DMS53 treated with DMSO at 0.1 percent for 48 hours (cell line): ENCODE measurements around the gene CPLX1.
"Not testable (repeated sequence)": the region's sequence is repeated elsewhere in the genome, so short reads cannot be mapped to it uniquely, and the experiment has no call there.

Experiments
- DNase-seq: peaks from one replicate; lab custom pipeline; 2025; ENCODE audit not compliant: unreplicated experiment; lab: John Stamatoyannopoulos, UW

The CPLX1 gene

GRCh38 chr4:821631-822030, 4.3 kb downstream of the CPLX1 start:
- DNase-seq, result no peak

DNA sequence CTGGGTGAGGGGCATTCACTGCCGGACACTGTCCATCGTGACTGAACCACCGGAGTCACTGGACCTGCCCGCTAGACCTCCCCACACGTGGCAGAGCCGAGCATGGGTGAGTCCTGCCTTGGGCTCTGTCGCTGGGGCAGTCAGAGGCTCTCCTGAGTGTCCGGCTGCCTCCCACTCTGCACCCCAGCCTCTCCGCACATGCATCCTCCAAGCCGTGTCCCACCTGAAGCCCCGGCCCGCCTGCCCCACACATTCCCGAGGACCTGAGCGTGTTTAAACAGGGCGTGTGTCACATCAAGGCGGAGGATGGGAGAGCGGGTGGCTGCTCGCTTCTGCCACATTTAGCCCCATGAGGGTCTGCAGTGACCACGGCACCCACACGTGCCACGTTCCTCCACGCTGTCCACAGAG, 4.7 kb downstream of the CPLX1 start:
- no peak for DNase-seq

GRCh38 chr4:820230-821172, 5.4 kb downstream of the CPLX1 start:
- no peak for DNase-seq

DNA sequence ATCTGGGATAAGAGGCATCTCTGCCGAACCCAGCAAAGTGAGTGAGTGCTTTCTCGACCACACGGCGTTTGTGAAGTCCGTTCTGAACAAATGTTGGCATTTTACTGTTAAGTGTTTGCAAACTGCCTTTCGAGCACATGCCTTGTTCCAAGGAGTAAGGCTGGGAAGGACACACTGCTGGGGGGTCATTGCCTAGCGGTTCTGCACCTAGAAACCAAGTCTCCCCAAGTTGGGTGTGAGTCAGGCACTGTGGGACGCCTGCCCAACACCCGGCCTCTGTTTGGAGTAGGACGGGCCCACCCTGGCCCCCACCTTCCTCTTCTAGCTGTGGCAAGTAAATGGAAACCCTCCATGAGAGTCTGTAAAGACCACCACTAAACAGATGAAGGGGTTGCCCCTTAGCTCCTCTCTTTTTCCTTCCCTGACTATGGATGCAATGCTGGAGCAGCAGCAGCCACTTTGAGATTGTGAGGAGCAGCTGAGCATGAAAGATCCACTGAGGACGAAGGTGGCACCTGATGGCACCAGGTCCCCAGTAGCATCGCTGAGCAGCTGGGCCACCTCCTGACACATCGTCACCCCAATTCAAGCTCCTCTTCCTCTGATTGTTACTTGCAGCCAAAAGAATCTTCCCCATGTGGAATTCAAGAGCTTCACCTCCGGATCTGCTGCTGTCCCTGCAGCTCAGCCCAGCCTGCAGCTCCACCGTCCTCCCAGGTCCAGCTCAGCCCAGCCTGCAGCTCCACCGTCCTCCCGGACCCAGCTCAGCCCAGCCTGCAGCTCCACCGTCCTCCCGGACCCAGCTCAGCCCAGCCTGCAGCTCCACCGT, 6.3 kb downstream of the CPLX1 start:
- no peak for DNase-seq

- DNase-seq, result no peak
These were observed 7.6 kb downstream of the CPLX1 start for GRCh38 chr4:818106-818921.

- DNase-seq, result no peak
These were observed 10.3 kb downstream of the CPLX1 start for GRCh38 chr4:815464-816146.

DNA sequence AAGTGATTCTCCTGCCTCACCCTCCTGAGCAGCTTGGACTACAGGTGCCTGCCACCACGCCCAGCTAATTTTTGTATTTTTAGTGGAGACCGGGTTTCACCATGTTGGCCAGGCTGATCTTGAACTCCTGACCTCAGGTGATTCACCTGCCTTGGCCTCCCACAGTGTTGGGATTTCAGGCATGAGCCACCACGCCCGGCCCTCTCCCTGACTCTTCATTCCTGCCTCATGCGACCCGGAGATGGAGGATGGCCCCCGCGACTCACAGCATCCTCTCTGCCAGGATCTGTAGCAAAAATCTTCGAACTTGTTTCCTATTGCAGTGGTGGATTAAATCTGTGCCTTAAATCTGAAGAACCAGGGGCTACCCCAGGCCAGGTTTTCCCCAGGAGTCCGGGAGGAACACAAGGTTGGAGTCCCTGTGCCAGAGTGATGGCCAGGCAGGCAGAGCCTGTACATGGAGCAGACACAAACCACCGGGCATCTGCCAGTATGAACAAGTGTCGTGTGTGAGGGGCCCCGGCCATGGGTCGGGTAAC, 11.5 kb downstream of the CPLX1 start:
- DNase-seq, result no peak

- DNase-seq, result no peak
These were observed 12.0 kb downstream of the CPLX1 start for GRCh38 chr4:813900-814299.

- no peak for DNase-seq
These were observed 16.9 kb downstream of the CPLX1 start for GRCh38 chr4:808860-809570.

DNA sequence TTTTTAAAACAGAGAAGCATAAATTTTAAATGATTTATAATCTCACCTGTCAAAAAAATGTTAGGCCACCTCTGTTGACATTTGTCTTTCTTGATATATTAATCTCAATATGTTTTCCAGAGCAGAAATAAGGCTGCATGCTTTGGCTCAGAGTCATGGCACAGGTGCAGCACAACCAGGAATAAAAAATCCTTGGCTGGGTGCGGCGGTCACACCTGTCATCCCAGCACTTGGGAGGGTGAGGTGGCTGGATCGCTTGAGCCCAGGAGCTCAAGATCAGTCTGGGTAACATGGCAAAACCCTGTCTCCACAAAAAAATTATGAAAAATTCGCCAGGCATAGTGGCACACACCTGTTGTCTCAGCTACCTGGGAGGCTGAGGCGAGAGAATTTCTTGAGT, 18.1 kb downstream of the CPLX1 start:
- DNase-seq, result no peak

DNA sequence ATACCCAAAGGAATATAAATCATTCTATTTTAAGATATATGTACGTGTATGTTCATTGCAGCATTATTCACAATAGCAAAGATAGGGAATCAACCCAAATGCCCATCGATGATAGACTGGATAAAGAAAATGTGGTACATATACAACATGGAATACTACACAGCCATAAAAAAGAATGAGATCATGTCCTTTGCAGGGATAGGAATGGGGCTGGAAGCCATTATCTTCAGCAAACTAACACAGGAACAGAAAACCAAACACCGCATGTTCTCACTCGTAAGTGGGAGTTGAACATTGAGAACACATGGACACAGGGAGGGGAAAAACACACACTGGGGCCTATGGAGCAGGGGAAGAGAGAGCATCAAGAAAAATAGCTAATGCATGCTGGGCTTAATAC, 18.9 kb downstream of the CPLX1 start:
- not testable (repeated sequence) for DNase-seq

DNA sequence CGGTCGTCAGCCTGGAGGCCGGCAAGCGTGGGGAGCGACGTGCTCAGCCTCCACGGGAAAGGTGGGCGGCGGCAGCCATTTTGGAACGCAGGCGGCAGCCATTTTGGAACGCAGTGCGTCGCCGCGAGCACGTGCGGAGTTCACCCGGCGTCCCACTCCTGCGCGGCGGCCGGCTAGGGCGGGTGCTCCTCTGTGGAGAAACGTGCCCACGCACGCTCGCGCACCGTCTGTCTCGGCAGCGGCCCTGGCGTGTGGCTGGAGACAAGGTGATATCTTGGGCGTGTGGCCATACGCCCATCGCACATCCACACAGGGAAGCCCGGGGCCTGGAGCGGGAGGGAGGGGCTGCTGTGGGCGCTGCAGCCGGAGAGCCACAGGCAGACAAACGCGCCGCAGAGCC, 21.1 kb downstream of the CPLX1 start:
- no peak for DNase-seq

DNA sequence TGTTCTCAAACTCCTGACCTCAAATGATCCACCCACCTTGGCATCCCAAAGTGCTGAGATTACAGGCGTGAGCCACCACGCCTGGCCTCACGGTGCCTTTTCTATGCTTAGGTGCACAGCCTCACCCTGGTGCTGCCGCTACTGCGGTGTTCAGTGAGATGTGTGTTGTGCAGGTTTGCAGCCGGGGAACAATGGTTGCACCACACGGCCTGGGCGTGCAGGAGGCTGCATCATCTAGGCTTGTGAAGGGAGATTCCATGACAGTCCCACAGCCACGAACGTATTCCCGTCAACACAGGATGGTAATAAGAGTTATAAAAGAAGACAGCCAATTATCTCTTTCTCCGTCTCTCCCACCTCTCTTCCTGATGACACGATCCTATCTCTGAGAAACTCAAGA, 22.0 kb downstream of the CPLX1 start:
- no peak for DNase-seq

- DNase-seq, result peak; percentile 87
These were observed 24.3 kb downstream of the CPLX1 start for GRCh38 chr4:801436-802124.

GRCh38 chr4:797066-797465, 28.9 kb downstream of the CPLX1 start:
- peak; percentile 79 for DNase-seq

GRCh38 chr4:796206-796605, 29.7 kb downstream of the CPLX1 start:
- DNase-seq, result no peak

GRCh38 chr4:795726-796119, 30.2 kb downstream of the CPLX1 start:
- no peak for DNase-seq

GRCh38 chr4:794900-795725, 30.8 kb downstream of the CPLX1 start:
- no peak for DNase-seq
